B cell (primary cell): ENCODE data around the gene EHBP1. TPM values are rescaled to one million over a fixed set of nuclear protein-coding genes. Genes with fewer than 3 reads are reported as not detected.

Source experiments
- ATAC-seq: fragments of 200-7000 bp; cut with Tn5 transposase; one replicate; pipeline ENCODE4 v1.10.0; 2021; ENCODE audit warnings: low read depth, mild to moderate bottlenecking, moderate number of reproducible peaks, moderate library complexity
- CTCF ChIA-PET: fragments of 350-600 bp; sonication (Branson Sonifier 250); formaldehyde crosslinking; loops from one replicate; lab custom pipeline; 2021; ENCODE audit warnings: antibody characterized with exemption, inconsistent platforms; lab: Charles Lee
- POLR2A ChIA-PET: fragments of 350-600 bp; sonication (Branson Sonifier 250); formaldehyde crosslinking; loops from one replicate; lab custom pipeline; 2021; ENCODE audit warnings: antibody characterized with exemption; lab: Charles Lee
- DNase-seq: peaks from one replicate; pipeline ENCODE4 v3.0.0; 2013
- H2AFZ ChIP-seq: 2 replicates; pipeline ENCODE4 v1.6.1; 2012; ENCODE audit warnings: mild to moderate bottlenecking, low read depth, low read length; ENCODE audit not compliant: insufficient read depth, poor library complexity, severe bottlenecking
- H3K27ac ChIP-seq, 2 donors: 1 replicate in 1 of 2; 2 replicates in 1 of 2; pipeline ENCODE4 v1.5.1; 2012 to 2013; ENCODE audit warnings: low read length in 2 of 2, mild to moderate bottlenecking in 2 of 2, moderate library complexity in 1 of 2
- H3K27me3 ChIP-seq, 4 experiments: fragments of 200-600 bp in 1 of 4; sonication (generic) in 1 of 4; replicated peaks in 1 of 4; 1 replicate in 2 of 4; 2 replicates in 2 of 4; pipeline versions ENCODE4 v1.6.1 to v1.7.0; 2013 to 2016; ENCODE audit warnings: low read length in 3 of 4, mild to moderate bottlenecking in 2 of 4, mixed read lengths in 1 of 4, moderate library complexity in 1 of 4; ENCODE audit not compliant: insufficient read depth in 4 of 4, control insufficient read depth in 3 of 4; ENCODE audit errors: control extremely low read depth in 1 of 4
- H3K36me3 ChIP-seq, 2 experiments: replicated peaks in 1 of 2; 1 replicate in 1 of 2; 2 replicates in 1 of 2; pipeline versions ENCODE4 v1.6.1 to v1.7.1; 2013; ENCODE audit warnings: low read length in 1 of 2; ENCODE audit not compliant: insufficient read depth in 2 of 2, control insufficient read depth in 1 of 2; ENCODE audit errors: control extremely low read depth in 1 of 2, extremely low read depth in 1 of 2
- H3K4me1 ChIP-seq, 2 donors: fragments of 200-600 bp in 1 of 2; sonication (generic) in 1 of 2; 1 replicate in 1 of 2; 2 replicates in 1 of 2; pipeline versions ENCODE4 v1.5.1 to v1.6.1; 2013 to 2017; ENCODE audit warnings: low read length in 2 of 2; ENCODE audit not compliant: control insufficient read depth in 2 of 2, insufficient read depth in 2 of 2
- H3K4me2 ChIP-seq: replicated peaks from 2 replicates; pipeline ENCODE3; 2012; ENCODE audit warnings: mild to moderate bottlenecking, low read depth, low read length; ENCODE audit not compliant: poor library complexity, severe bottlenecking
- H3K4me3 ChIP-seq, 5 experiments: fragments of 200-600 bp in 1 of 5; sonication (generic) in 1 of 5; 1 replicate in 3 of 5; 2 replicates in 2 of 5; pipeline versions ENCODE4 v1.5.1 to v1.7.0; 2011 to 2016; ENCODE audit warnings: low read length in 4 of 5, mild to moderate bottlenecking in 4 of 5, low read depth in 2 of 5, control low read depth in 1 of 5, moderate library complexity in 1 of 5; ENCODE audit not compliant: insufficient read depth in 1 of 5; ENCODE audit errors: control extremely low read depth in 1 of 5, extremely low read depth in 1 of 5
- H3K79me2 ChIP-seq: fragments of 200-600 bp; sonication (generic); one replicate; pipeline ENCODE4 v1.6.0; 2016; ENCODE audit warnings: low read length; ENCODE audit not compliant: control insufficient read depth, insufficient read depth
- H3K9ac ChIP-seq: fragments of 200-600 bp; sonication (generic); 2 replicates; pipeline ENCODE4 v1.6.1; 2017; ENCODE audit warnings: mild to moderate bottlenecking, low read length, moderate library complexity
- H3K9me3 ChIP-seq, 3 donors: one replicate each; pipeline versions ENCODE4 v1.6.1 to v1.7.1; 2013; ENCODE audit warnings: low read length in 2 of 3; ENCODE audit not compliant: control insufficient read depth in 2 of 3, insufficient read depth in 1 of 3; ENCODE audit errors: control extremely low read depth in 1 of 3
- H4K20me1 ChIP-seq: 2 replicates; pipeline ENCODE4 v1.6.0; 2012; ENCODE audit warnings: mild to moderate bottlenecking, low read length; ENCODE audit not compliant: insufficient read depth, control insufficient read depth, poor library complexity, severe bottlenecking
- H3K27ac Mint-ChIP-seq: one replicate; pipeline ENCODE4 v1.8.0; 2021; ENCODE audit warnings: mixed read lengths
- H3K27me3 Mint-ChIP-seq: one replicate; pipeline ENCODE4 v1.8.0; 2021; ENCODE audit warnings: mixed read lengths
- H3K4me1 Mint-ChIP-seq: one replicate; pipeline ENCODE4 v1.8.0; 2021; ENCODE audit warnings: mixed read lengths
- H3K4me3 Mint-ChIP-seq: one replicate; pipeline ENCODE4 v1.8.0; 2021; ENCODE audit warnings: mixed read lengths
- H3K9me3 Mint-ChIP-seq: one replicate; pipeline ENCODE4 v1.8.0; 2022; ENCODE audit warnings: mixed read lengths; ENCODE audit not compliant: insufficient read depth
- EZH2 ChIP-seq: IDR thresholded peaks from 2 replicates; pipeline ENCODE4 v1.6.1; 2012; ENCODE audit warnings: borderline replicate concordance, low read depth, mild to moderate bottlenecking, moderate library complexity, low read length; ENCODE audit not compliant: insufficient read depth, poor library complexity, severe bottlenecking
- WGBS: methylation state at CpG from one replicate; pipeline ENCODE4 v1.1.5; 2013; ENCODE audit warnings: missing lambda C conversion rate; ENCODE audit not compliant: insufficient coverage; 5-methylcytosine and 5-hydroxymethylcytosine counted together
- intact Hi-C: fragments of 100-400 bp; cut with micrococcal nuclease; formaldehyde crosslinking; loops from one replicate; pipeline ENCODE4 v1.10.0; 2022
- polyA plus RNA-seq: library from polyadenylated mRNA; depleted of rRNA; stranded (reverse); fragments of >200 nt; gene quantifications from 2 replicates; pipeline ENCODE4 v1.2.3, GENCODE V29; 2012
- total RNA-seq, 2 donors: library from RNA; stranded (reverse); fragments of 120-200 nt in 1 of 2; gene quantifications; 1 replicate in 1 of 2; 2 replicates in 1 of 2; pipeline versions ENCODE4 v1.2.3 to v1.2.4, GENCODE V29; 2013 to 2022
- TF ChIP-seq, protein P1 (sequence below): fragments of 200-600 bp; IDR thresholded peaks from one replicate; pipeline ENCODE4 v1.8.0; 2022; ENCODE audit warnings: antibody characterized with exemption, mild to moderate bottlenecking

EHBP1 gene
- total and polyA plus RNA-seq, 2 donors (not counting 1 experiment from before 2014, with no cell fraction given): 8.8 to 34.7 TPM

DNA sequence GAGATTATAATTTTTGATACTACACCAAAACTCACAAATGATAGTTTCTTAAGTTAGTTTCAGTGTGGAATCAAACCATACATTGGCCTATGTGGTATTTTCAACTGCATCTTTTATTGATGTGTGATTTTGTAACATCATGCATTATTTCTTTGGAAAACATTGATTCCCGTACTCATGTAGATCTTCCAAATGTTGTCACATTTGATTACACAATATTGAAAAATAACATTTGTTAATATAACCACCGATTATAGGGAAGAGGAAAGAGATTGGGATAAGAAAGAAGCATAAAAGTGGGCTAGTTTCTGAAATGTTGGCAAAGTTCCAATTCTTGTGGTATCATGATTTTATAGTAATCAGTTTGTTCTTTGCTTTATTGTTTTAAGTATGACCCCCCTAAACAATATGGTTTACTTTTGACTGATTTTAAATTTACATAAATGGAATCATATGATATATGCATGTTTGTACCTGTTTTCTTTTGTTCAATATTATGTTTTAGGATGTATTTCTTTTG lies 227.9 kb downstream of the EHBP1 start:
- Mint-ChIP-seq H3K27me3 (no peaks in the 10 kb centered on the region), H3K9me3 (no peaks in the 10 kb centered on the region), H3K4me3 (no peak overlapping the region), H3K27ac (no peak overlapping the region), H3K4me1 (no peaks in the 10 kb centered on the region)
- ATAC-seq (no peak), DNase-seq (no peak)
- Histone ChIP-seq H3K36me3 (no peaks in the 10 kb centered on the region), H3K27me3 (no peaks in the 10 kb centered on the region), H2AFZ (no peak overlapping the region), H3K9me3 (no peaks in the 10 kb centered on the region), H3K79me2 (no peaks in the 10 kb centered on the region), H3K27ac (no peak overlapping the region), H3K4me1 (no peaks in the 10 kb centered on the region), H3K4me3 (no peak overlapping the region), H4K20me1 (no peaks in the 10 kb centered on the region), H3K9ac (no peak overlapping the region), H3K4me2 (no peak overlapping the region)
- ChIA-PET POLR2A (no interaction called here), CTCF (no interaction called here)
- WGBS: no CpG with 5 or more reads among the region's 2 CpGs
- TF ChIP-seq EZH2: no peak
- TF ChIP-seq, protein P1, sequence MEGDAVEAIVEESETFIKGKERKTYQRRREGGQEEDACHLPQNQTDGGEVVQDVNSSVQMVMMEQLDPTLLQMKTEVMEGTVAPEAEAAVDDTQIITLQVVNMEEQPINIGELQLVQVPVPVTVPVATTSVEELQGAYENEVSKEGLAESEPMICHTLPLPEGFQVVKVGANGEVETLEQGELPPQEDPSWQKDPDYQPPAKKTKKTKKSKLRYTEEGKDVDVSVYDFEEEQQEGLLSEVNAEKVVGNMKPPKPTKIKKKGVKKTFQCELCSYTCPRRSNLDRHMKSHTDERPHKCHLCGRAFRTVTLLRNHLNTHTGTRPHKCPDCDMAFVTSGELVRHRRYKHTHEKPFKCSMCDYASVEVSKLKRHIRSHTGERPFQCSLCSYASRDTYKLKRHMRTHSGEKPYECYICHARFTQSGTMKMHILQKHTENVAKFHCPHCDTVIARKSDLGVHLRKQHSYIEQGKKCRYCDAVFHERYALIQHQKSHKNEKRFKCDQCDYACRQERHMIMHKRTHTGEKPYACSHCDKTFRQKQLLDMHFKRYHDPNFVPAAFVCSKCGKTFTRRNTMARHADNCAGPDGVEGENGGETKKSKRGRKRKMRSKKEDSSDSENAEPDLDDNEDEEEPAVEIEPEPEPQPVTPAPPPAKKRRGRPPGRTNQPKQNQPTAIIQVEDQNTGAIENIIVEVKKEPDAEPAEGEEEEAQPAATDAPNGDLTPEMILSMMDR: no peak
- intact Hi-C loops: no loop called here

DNA sequence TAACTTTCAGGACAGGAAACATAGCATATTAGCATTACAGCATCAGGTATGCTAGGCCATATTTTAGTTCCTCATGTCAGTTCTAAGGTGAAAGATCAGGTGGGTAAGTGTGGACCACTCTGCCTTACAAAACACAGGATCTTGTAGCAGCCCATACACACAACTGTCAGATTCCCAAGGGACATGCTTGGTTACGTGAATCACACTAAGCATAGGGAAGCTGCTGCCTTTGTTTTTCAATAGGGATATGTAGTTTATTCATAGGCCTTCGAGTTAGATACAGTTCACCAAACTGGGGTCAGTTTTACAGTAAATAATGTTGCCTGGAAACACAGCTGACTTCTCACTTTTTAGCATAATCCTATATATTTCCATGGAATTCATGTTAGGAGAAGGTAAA lies 229.0 kb downstream of the EHBP1 start:
- no peaks in the 10 kb centered on the region for H3K4me1 ChIP-seq
- no peaks in the 10 kb centered on the region for H3K9me3 ChIP-seq
- no peak overlapping the region for H2AFZ ChIP-seq
- TF ChIP-seq, protein P1: no peak
- no peak for TF ChIP-seq EZH2
- H3K79me2 ChIP-seq: no peaks in the 10 kb centered on the region
- no peak overlapping the region for H3K4me3 ChIP-seq
- CTCF ChIA-PET: no interaction called here
- no peak overlapping the region for H3K9ac ChIP-seq
- no peak overlapping the region for H3K27ac Mint-ChIP-seq
- H3K27me3 Mint-ChIP-seq: no peaks in the 10 kb centered on the region
- H3K4me2 ChIP-seq: no peak overlapping the region
- intact Hi-C loops: no loop called here
- H3K27me3 ChIP-seq: no peaks in the 10 kb centered on the region
- no CpG with 5 or more reads among the region's 2 CpGs for WGBS
- POLR2A ChIA-PET: interaction anchor here (0.6 kb wide), 1 partner anchor 1768 kb away, joined by 4 read pairs; no protein-coding TSS in a partner anchor
- H3K4me1 Mint-ChIP-seq: no peaks in the 10 kb centered on the region
- no peaks in the 10 kb centered on the region for H3K9me3 Mint-ChIP-seq
- no peaks in the 10 kb centered on the region for H3K36me3 ChIP-seq
- no peaks in the 10 kb centered on the region for H4K20me1 ChIP-seq
- H3K4me3 Mint-ChIP-seq: no peak overlapping the region
- no peak overlapping the region for H3K27ac ChIP-seq
- ATAC-seq: no peak
- no peak for DNase-seq
